GM12878 (cell line): ENCODE measurements around the gene ZNF280A. TPM values are rescaled to one million over a fixed set of nuclear protein-coding genes. Genes with fewer than 3 reads are reported as not detected.

ENCODE experiments used
- ATAC-seq: fragments of 200-7000 bp; cut with Tn5 transposase; 3 replicates; pipeline ENCODE4 v1.9.1; 2020; ENCODE audit warnings: mild to moderate bottlenecking, moderate library complexity
- BruUV-seq: library from RNA; stranded (reverse); fragments of 400-500 nt; replicated peaks from 2 replicates; lab custom pipeline; 2021; lab: Mats Ljungman, UMichigan
- CTCF ChIA-PET: fragments of 300-600 bp; sonication (Branson Sonifier 250); formaldehyde crosslinking; extraction: SDS; loops from one replicate; lab custom pipeline; 2021; ENCODE audit warnings: inconsistent platforms; lab: Yijun Ruan, JAX
- POLR2A ChIA-PET: fragments of 350-600 bp; formaldehyde crosslinking; extraction: SDS; loops from one replicate; lab custom pipeline; 2021; ENCODE audit warnings: inconsistent platforms; lab: Charles Lee
- RAD21 ChIA-PET: fragments of 300-600 bp; sonication (Branson Sonifier 250); formaldehyde crosslinking; loops from one replicate; lab custom pipeline; 2023; ENCODE audit warnings: antibody characterized with exemption; ENCODE audit not compliant: unreplicated experiment; lab: Charles Lee
- SMC1A ChIA-PET: fragments of 300-600 bp; sonication (Branson Sonifier 250); formaldehyde crosslinking; loops from one replicate; lab custom pipeline; 2023; ENCODE audit not compliant: unreplicated experiment, uncharacterized antibody; lab: Charles Lee
- DNase-seq: peaks from one replicate; pipeline ENCODE4 v3.0.0-alpha.2; 2011; ENCODE audit warnings: low read depth, low spot score
- FAIRE-seq: peaks from 3 replicates; lab custom pipeline; 2011; peaks lifted over from hg19 to GRCh38; lab: Jason Lieb, UNC
- H2AFZ ChIP-seq: 2 replicates; pipeline ENCODE4 v1.6.0; 2011; ENCODE audit warnings: low read depth, low read length, control low read depth; ENCODE audit not compliant: control insufficient read depth
- H3K27ac ChIP-seq: 2 replicates; pipeline ENCODE4 v1.5.1; 2011; ENCODE audit warnings: control low read depth; ENCODE audit not compliant: control insufficient read depth, insufficient read depth
- H3K27me3 ChIP-seq, 2 experiments: replicated peaks in 1 of 2; 2 replicates each; pipeline versions ENCODE4 v1.6.0 to v1.6.1; 2011; ENCODE audit warnings: low read length in 1 of 2; ENCODE audit not compliant: control insufficient read depth in 2 of 2, insufficient read depth in 2 of 2
- H3K36me3 ChIP-seq, 2 experiments: 2 replicates each; pipeline ENCODE4 v1.5.1; 2011; ENCODE audit warnings: low read length in 1 of 2; ENCODE audit not compliant: control insufficient read depth in 2 of 2, insufficient read depth in 2 of 2
- H3K4me1 ChIP-seq: 2 replicates; pipeline ENCODE4 v1.6.1; 2011; ENCODE audit warnings: mild to moderate bottlenecking, low read length, moderate library complexity, mixed read lengths; ENCODE audit not compliant: control insufficient read depth, insufficient read depth
- H3K4me2 ChIP-seq: 2 replicates; pipeline ENCODE4 v1.6.0; 2011; ENCODE audit warnings: control low read depth; ENCODE audit not compliant: control insufficient read depth, insufficient read depth
- H3K4me3 ChIP-seq: fragments of 200-600 bp; sonication (generic); 2 replicates; pipeline ENCODE4 v1.5.1; 2016
- H3K79me2 ChIP-seq: 2 replicates; pipeline ENCODE4 v1.6.0; 2011; ENCODE audit warnings: low read length; ENCODE audit not compliant: control insufficient read depth, insufficient read depth
- H3K9ac ChIP-seq: 2 replicates; pipeline ENCODE4 v1.8.0; 2011; ENCODE audit warnings: low read length, control low read depth, mixed read lengths; ENCODE audit not compliant: control insufficient read depth, insufficient read depth
- H3K9me3 ChIP-seq: replicated peaks from 3 replicates; pipeline ENCODE4 v1.5.1; 2011; ENCODE audit warnings: mild to moderate bottlenecking, low read length; ENCODE audit not compliant: control insufficient read depth, insufficient read depth
- H4K20me1 ChIP-seq: 2 replicates; pipeline ENCODE4 v1.6.0; 2011; ENCODE audit not compliant: control insufficient read depth, insufficient read depth
- BRCA1 ChIP-seq: IDR thresholded peaks from 2 replicates; pipeline ENCODE4 v1.6.1; 2011; ENCODE audit warnings: low read depth, low read length, improper control_type of control experiment
- EGR1 ChIP-seq, 2 experiments: IDR thresholded peaks; 1 replicate in 1 of 2; 2 replicates in 1 of 2; pipeline ENCODE4 v1.6.1; 2011 to 2012; ENCODE audit warnings: low read depth in 2 of 2, low read length in 2 of 2, borderline replicate concordance in 1 of 2, mild to moderate bottlenecking in 1 of 2, moderate library complexity in 1 of 2
- RBBP5 ChIP-seq: fragments of 200-600 bp; sonication (generic); conservative IDR thresholded peaks from 2 replicates; pipeline ENCODE4 v1.6.1; 2016
- SRF ChIP-seq, 2 experiments: IDR thresholded peaks; 2 replicates each; pipeline ENCODE4 v1.6.1; 2011; ENCODE audit warnings: low read depth in 2 of 2, low read length in 2 of 2, mild to moderate bottlenecking in 1 of 2, moderate library complexity in 1 of 2
- WGBS: methylation state at CpG from one replicate; pipeline ENCODE4 v1.1.6; 2016; ENCODE audit warnings: low lambda C conversion rate; ENCODE audit not compliant: insufficient replicate concordance, insufficient coverage; ENCODE audit errors: missing lambda C conversion rate; 5-methylcytosine and 5-hydroxymethylcytosine counted together
- in situ Hi-C: fragments of 300-500 bp; cut with MboI; formaldehyde crosslinking; loops from 9 replicates; pipeline ENCODE4 v1.14.3; 2018; ENCODE audit warnings: mixed read lengths
- intact Hi-C: fragments of 100-400 bp; cut with micrococcal nuclease; formaldehyde crosslinking; loops from one replicate; pipeline ENCODE4 v1.14.2; 2022; ENCODE audit not compliant: unreplicated experiment
- polyA plus RNA-seq, 11 experiments: library from polyadenylated mRNA; depleted of rRNA in 4 of 11; unstranded in 6 of 11; stranded (reverse) in 5 of 11; fragments of >200 nt; fragmentation: Nextera tagmentation in 4 of 11; fragmentation: Illumina TruSeq in 1 of 11; extraction: Ambion mirVana in 4 of 11; extraction: Trizol in 1 of 11; gene quantifications; 1 replicate in 1 of 11; 2 replicates in 10 of 11; pipeline versions ENCODE4 v1.2.1 to v1.2.3, GENCODE V29; 2011 to 2016; ENCODE audit warnings: inconsistent platforms in 2 of 11, missing spikeins in 2 of 11, low read depth in 1 of 11
- total RNA-seq, 4 experiments: library from RNA; depleted of rRNA in 3 of 4; stranded (reverse); fragments of >200 nt in 3 of 4; fragmentation: Illumina TruSeq in 1 of 4; extraction: Trizol in 1 of 4; gene quantifications; 2 replicates each; pipeline versions ENCODE4 v1.2.1 to v1.2.3, GENCODE V29; 2013 to 2021
- TF ChIP-seq, protein P1 (sequence below): IDR thresholded peaks from 2 replicates; pipeline ENCODE4 v1.6.1; 2012; ENCODE audit warnings: improper control_type of control experiment, low read depth, low read length; ENCODE audit not compliant: insufficient replicate concordance
- TF ChIP-seq, protein P2 (sequence below): fragments of 450-650 bp; IDR thresholded peaks from 2 replicates; pipeline ENCODE4 v1.6.1; 2017; ENCODE audit warnings: borderline replicate concordance

The ZNF280A gene
- total and polyA plus RNA-seq, 10 of the 15 experiments (the other 5 are each of a cell fraction or from before 2014, with no cell fraction given), result 0.03 to 0.06 TPM; not detected in 8

DNA sequence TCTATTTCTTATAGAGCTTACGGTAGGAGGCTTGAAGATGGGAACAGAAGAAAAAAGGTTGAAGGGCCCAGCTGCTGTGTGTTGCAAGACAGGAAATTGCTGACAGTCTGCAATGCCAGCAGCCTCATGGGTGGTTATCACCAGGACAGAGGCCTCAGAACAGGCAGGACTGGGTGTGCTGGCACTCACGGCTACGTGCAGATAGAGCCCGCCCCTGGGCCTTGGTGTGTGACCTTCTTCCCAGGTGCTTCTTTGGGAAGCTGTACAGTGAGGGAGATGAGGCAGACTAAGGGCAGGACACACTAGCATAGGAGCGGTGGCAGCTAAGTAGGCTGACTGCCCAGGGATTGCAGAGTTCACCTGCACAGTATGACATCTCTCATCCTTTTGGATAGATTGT, 26.4 kb upstream of the ZNF280A start (continued):
- TF ChIP-seq, protein P1, sequence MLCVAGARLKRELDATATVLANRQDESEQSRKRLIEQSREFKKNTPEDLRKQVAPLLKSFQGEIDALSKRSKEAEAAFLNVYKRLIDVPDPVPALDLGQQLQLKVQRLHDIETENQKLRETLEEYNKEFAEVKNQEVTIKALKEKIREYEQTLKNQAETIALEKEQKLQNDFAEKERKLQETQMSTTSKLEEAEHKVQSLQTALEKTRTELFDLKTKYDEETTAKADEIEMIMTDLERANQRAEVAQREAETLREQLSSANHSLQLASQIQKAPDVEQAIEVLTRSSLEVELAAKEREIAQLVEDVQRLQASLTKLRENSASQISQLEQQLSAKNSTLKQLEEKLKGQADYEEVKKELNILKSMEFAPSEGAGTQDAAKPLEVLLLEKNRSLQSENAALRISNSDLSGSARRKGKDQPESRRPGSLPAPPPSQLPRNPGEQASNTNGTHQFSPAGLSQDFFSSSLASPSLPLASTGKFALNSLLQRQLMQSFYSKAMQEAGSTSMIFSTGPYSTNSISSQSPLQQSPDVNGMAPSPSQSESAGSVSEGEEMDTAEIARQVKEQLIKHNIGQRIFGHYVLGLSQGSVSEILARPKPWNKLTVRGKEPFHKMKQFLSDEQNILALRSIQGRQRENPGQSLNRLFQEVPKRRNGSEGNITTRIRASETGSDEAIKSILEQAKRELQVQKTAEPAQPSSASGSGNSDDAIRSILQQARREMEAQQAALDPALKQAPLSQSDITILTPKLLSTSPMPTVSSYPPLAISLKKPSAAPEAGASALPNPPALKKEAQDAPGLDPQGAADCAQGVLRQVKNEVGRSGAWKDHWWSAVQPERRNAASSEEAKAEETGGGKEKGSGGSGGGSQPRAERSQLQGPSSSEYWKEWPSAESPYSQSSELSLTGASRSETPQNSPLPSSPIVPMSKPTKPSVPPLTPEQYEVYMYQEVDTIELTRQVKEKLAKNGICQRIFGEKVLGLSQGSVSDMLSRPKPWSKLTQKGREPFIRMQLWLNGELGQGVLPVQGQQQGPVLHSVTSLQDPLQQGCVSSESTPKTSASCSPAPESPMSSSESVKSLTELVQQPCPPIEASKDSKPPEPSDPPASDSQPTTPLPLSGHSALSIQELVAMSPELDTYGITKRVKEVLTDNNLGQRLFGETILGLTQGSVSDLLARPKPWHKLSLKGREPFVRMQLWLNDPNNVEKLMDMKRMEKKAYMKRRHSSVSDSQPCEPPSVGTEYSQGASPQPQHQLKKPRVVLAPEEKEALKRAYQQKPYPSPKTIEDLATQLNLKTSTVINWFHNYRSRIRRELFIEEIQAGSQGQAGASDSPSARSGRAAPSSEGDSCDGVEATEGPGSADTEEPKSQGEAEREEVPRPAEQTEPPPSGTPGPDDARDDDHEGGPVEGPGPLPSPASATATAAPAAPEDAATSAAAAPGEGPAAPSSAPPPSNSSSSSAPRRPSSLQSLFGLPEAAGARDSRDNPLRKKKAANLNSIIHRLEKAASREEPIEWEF, result no peak
- TF ChIP-seq RBBP5 (no peak), EGR1 (IDR thresholded peaks at IDR 0.05; ENCODE audit: borderline replicate concordance in 1 of 2, low read depth in 2 of 2, low read length in 2 of 2) (no peak)

DNA sequence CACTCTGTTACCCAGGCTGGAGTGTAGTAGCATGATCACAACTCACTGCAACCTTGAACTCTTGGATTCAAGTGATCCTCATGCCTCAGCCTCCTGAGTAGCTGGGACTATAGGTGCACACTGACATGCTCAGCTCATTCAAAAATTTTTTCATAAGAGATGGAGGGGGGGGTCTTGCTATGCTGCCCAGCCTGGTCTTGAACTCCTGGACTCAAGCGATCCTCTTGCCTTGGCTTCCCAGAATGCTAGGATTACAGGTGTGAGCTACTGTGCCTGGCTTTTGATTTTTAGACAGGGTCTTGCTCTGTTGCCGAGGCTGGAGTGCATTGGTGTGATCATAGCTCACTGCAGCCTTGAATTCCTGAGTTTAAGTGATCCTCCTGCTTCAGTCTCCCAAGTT, 25.0 kb upstream of the ZNF280A start:
- Histone ChIP-seq H4K20me1 (no peaks in the 10 kb centered on the region), H3K4me3 (no peak overlapping the region), H3K4me1 (no peaks in the 10 kb centered on the region), H3K36me3 (no peaks in the 10 kb centered on the region), H3K27ac (no peak overlapping the region), H3K9me3 (no peaks in the 10 kb centered on the region), H3K4me2 (no peak overlapping the region), H2AFZ (no peak overlapping the region), H3K79me2 (no peaks in the 10 kb centered on the region), H3K27me3 (no peaks in the 10 kb centered on the region), H3K9ac (no peak overlapping the region)
- BruUV-seq, result no TSS peak
- ChIA-PET POLR2A (interaction anchor here (0.7 kb wide), 1 partner anchor 242 kb away, joined by 5 read pairs; no protein-coding TSS in a partner anchor), CTCF (interaction anchor here (0.7 kb wide), 1 partner anchor 82 kb away, joined by 3 read pairs; no protein-coding TSS in a partner anchor), RAD21 (interaction anchor here (1.2 kb wide), 1 partner anchor 81 kb away, joined by 4 read pairs; no protein-coding TSS in a partner anchor), SMC1A (interaction anchor here (0.6 kb wide), 1 partner anchor 23 kb away, joined by 3 read pairs; no protein-coding TSS in a partner anchor)
- FAIRE-seq (no peak), ATAC-seq (no peak), DNase-seq (no peak)
- 43% methylated on average over 2 of the region's 2 CpGs for WGBS
- intact Hi-C loops (no loop called here), in situ Hi-C loops (no loop called here)
- no peak for TF ChIP-seq SRF (IDR thresholded peaks at IDR 0.05; ENCODE audit: low read depth in 2 of 2, low read length in 2 of 2)
- TF ChIP-seq BRCA1, result no peak
- TF ChIP-seq, protein P2, sequence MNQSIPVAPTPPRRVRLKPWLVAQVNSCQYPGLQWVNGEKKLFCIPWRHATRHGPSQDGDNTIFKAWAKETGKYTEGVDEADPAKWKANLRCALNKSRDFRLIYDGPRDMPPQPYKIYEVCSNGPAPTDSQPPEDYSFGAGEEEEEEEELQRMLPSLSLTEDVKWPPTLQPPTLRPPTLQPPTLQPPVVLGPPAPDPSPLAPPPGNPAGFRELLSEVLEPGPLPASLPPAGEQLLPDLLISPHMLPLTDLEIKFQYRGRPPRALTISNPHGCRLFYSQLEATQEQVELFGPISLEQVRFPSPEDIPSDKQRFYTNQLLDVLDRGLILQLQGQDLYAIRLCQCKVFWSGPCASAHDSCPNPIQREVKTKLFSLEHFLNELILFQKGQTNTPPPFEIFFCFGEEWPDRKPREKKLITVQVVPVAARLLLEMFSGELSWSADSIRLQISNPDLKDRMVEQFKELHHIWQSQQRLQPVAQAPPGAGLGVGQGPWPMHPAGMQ, result no peak
